Neuronal stem cell (in vitro differentiated cells): ENCODE measurements around the gene TTC28.

Source experiments
- DNase-seq: peaks from one replicate; pipeline ENCODE4 v3.0.0-alpha.2; 2013; ENCODE audit warnings: low spot score
- H2AFZ ChIP-seq: one replicate; pipeline ENCODE4 v1.6.1; 2013; ENCODE audit warnings: mild to moderate bottlenecking, low read length, inconsistent platforms
- H2AK5ac ChIP-seq: 2 replicates; pipeline ENCODE4 v1.6.1; 2013; ENCODE audit warnings: low read depth, mild to moderate bottlenecking, inconsistent platforms, low read length, moderate library complexity, mixed read lengths
- H2BK120ac ChIP-seq: 2 replicates; pipeline ENCODE4 v1.6.1; 2013; ENCODE audit warnings: low read depth, mild to moderate bottlenecking, inconsistent platforms, low read length, moderate library complexity, mixed read lengths
- H2BK12ac ChIP-seq: one replicate; pipeline ENCODE4 v1.6.1; 2013; ENCODE audit warnings: low read length, inconsistent platforms
- H2BK15ac ChIP-seq: 2 replicates; pipeline ENCODE4 v1.6.1; 2013; ENCODE audit warnings: mild to moderate bottlenecking, low read length, inconsistent platforms, mixed read lengths
- H2BK5ac ChIP-seq: one replicate; pipeline ENCODE4 v1.6.1; 2013; ENCODE audit warnings: inconsistent platforms, mild to moderate bottlenecking, low read length, moderate library complexity
- H3K14ac ChIP-seq: one replicate; pipeline ENCODE4 v1.6.1; 2013; ENCODE audit warnings: low read length, inconsistent platforms
- H3K18ac ChIP-seq: 2 replicates; pipeline ENCODE4 v1.6.1; 2013; ENCODE audit warnings: low read length, inconsistent platforms
- H3K23ac ChIP-seq: 2 replicates; pipeline ENCODE4 v1.6.1; 2013; ENCODE audit warnings: low read depth, mild to moderate bottlenecking, mixed read lengths, low read length, inconsistent platforms; ENCODE audit not compliant: poor library complexity
- H3K27ac ChIP-seq: replicated peaks from 3 replicates; pipeline ENCODE4 v1.5.1; 2013; ENCODE audit warnings: low read length, inconsistent platforms
- H3K27me3 ChIP-seq, 3 experiments: 2 replicates each; pipeline ENCODE4 v1.6.1; 2013; ENCODE audit warnings: low read length in 3 of 3, mild to moderate bottlenecking in 2 of 3, inconsistent platforms in 1 of 3, low read depth in 1 of 3, mixed read lengths in 1 of 3, moderate library complexity in 1 of 3; ENCODE audit not compliant: control insufficient read depth in 3 of 3, insufficient read depth in 3 of 3
- H3K36me3 ChIP-seq, 2 donors: replicated peaks in 1 of 2; 2 replicates each; pipeline ENCODE4 v1.6.1; 2013; ENCODE audit warnings: low read length in 2 of 2; ENCODE audit not compliant: control insufficient read depth in 2 of 2, insufficient read depth in 2 of 2
- H3K4ac ChIP-seq: 2 replicates; pipeline ENCODE4 v1.6.1; 2013; ENCODE audit warnings: inconsistent platforms, mild to moderate bottlenecking, low read length, moderate library complexity
- H3K4me1 ChIP-seq, 2 donors: 1 replicate in 1 of 2; 2 replicates in 1 of 2; pipeline ENCODE4 v1.6.1; 2013; ENCODE audit warnings: low read length in 2 of 2, low read depth in 1 of 2; ENCODE audit not compliant: control insufficient read depth in 2 of 2, insufficient read depth in 1 of 2
- H3K4me2 ChIP-seq: one replicate; pipeline ENCODE4 v1.6.1; 2013; ENCODE audit warnings: mild to moderate bottlenecking, low read length, inconsistent platforms; ENCODE audit not compliant: insufficient read depth, poor library complexity, severe bottlenecking
- H3K4me3 ChIP-seq, 2 donors: 2 replicates each; pipeline ENCODE4 v1.5.1; 2013; ENCODE audit warnings: low read length in 2 of 2, mild to moderate bottlenecking in 2 of 2, inconsistent platforms in 1 of 2, moderate library complexity in 1 of 2
- H3K79me1 ChIP-seq: one replicate; pipeline ENCODE4 v1.6.1; 2013; ENCODE audit warnings: low read depth, mild to moderate bottlenecking, inconsistent platforms, low read length, moderate library complexity
- H3K9ac ChIP-seq: one replicate; pipeline ENCODE4 v1.6.1; 2013; ENCODE audit warnings: mild to moderate bottlenecking, low read depth, low read length, inconsistent platforms; ENCODE audit not compliant: poor library complexity
- H3K9me3 ChIP-seq, 2 donors: replicated peaks in 1 of 2; 2 replicates each; pipeline versions ENCODE3 to v1.6.1; 2013; ENCODE audit warnings: low read length in 2 of 2, mild to moderate bottlenecking in 2 of 2, inconsistent platforms in 1 of 2, low read depth in 1 of 2, mixed read lengths in 1 of 2, moderate library complexity in 1 of 2; ENCODE audit not compliant: control insufficient read depth in 2 of 2, insufficient read depth in 1 of 2
- H4K8ac ChIP-seq: one replicate; pipeline ENCODE4 v1.6.1; 2013; ENCODE audit warnings: low read depth, mild to moderate bottlenecking, inconsistent platforms, low read length, moderate library complexity
- H4K91ac ChIP-seq: one replicate; pipeline ENCODE4 v1.6.1; 2013; ENCODE audit warnings: low read length, low read depth, mild to moderate bottlenecking, inconsistent platforms; ENCODE audit not compliant: poor library complexity
- WGBS, 2 donors: extraction: QIAGEN DNeasy Blood & Tissue Kit; methylation state at CpG; one replicate each; pipeline ENCODE4 v1.1.7; 2013; ENCODE audit warnings: missing lambda C conversion rate in 2 of 2, mixed read lengths in 1 of 2; ENCODE audit not compliant: insufficient read length in 2 of 2, insufficient replicate concordance in 1 of 2; ENCODE audit errors: extremely low coverage in 2 of 2; 5-methylcytosine and 5-hydroxymethylcytosine counted together

Gene TTC28

DNA sequence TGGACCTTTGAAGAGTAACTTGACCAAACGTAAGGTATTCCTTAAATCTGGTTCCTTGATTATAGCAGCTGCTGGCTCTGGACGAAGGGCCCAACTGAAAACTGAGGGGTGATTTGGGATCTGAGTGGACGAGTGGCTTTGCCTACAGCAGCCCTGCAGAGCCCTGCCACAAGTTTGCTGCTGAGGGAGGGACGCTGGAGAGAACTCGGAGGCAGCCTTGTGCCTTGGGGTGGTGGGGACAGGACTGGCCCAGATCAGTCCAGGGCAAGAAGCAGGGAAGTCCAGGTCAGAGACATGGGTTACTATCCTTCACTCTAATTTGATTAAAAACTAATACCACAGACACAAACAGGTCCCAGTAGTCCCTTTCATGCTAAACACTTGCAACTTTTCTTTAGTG, 671.0 kb downstream of the TTC28 start:
- H3K4me2 ChIP-seq, result no peak overlapping the region
- H4K8ac ChIP-seq, result no peak overlapping the region
- H2BK12ac ChIP-seq, result no peak overlapping the region
- no peak overlapping the region for H2BK120ac ChIP-seq
- no peak overlapping the region for H2AFZ ChIP-seq
- no CpG with 5 or more reads among the region's 5 CpGs for WGBS, 2 donors
- H4K91ac ChIP-seq, result no peak overlapping the region
- H3K4me3 ChIP-seq, result no peak overlapping the region
- no peak overlapping the region for H3K9ac ChIP-seq
- H3K14ac ChIP-seq, result no peak overlapping the region
- no peak overlapping the region for H3K23ac ChIP-seq
- no peaks in the 10 kb centered on the region for H3K9me3 ChIP-seq
- no peak for DNase-seq
- H2AK5ac ChIP-seq, result no peak overlapping the region
- no peak overlapping the region for H3K27ac ChIP-seq
- H3K4me1 ChIP-seq, result peaks cover 0 to 6% of the 10 kb centered on the region in 2 donors
- H3K4ac ChIP-seq, result no peak overlapping the region
- peaks cover 3% of the 10 kb centered on the region for H3K79me1 ChIP-seq
- H2BK5ac ChIP-seq, result no peak overlapping the region
- H3K36me3 ChIP-seq, result peaks cover 6 to 52% of the 10 kb centered on the region in 2 donors
- H3K18ac ChIP-seq, result no peak overlapping the region
- H2BK15ac ChIP-seq, result no peak overlapping the region
- no peaks in the 10 kb centered on the region for H3K27me3 ChIP-seq

DNA sequence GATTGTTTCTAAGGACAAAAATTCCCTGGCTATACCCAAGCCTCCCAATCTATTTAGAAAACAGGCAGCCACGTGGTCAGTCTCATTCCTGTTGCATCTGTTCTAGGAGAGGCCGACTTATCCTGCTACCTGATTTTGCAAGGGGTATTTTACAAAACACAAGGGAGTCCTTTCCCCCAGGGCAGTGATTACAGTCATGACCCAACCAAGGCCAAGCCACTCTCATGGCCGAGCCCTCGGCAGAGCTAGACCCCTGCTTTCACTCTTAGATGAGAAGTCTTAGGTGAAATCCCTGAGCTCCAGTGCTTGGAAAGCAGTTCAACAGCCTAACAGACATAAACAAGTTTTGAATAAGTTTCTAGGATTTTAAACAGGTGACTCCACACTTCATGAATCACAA, 671.6 kb downstream of the TTC28 start:
- H4K91ac ChIP-seq, result no peak overlapping the region
- H2AFZ ChIP-seq, result no peak overlapping the region
- H3K36me3 ChIP-seq, result peaks cover 4 to 49% of the 10 kb centered on the region in 2 donors
- WGBS, 2 donors, result no CpG with 5 or more reads among the region's 4 CpGs
- H3K27ac ChIP-seq, result no peak overlapping the region
- no peak overlapping the region for H3K23ac ChIP-seq
- no peak overlapping the region for H3K4me2 ChIP-seq
- no peak overlapping the region for H3K14ac ChIP-seq
- peaks cover 3% of the 10 kb centered on the region for H3K79me1 ChIP-seq
- H2AK5ac ChIP-seq, result no peak overlapping the region
- H2BK15ac ChIP-seq, result no peak overlapping the region
- no peak overlapping the region for H4K8ac ChIP-seq
- no peaks in the 10 kb centered on the region for H3K9me3 ChIP-seq
- H3K9ac ChIP-seq, result no peak overlapping the region
- H2BK5ac ChIP-seq, result no peak overlapping the region
- no peak overlapping the region for H3K4ac ChIP-seq
- H3K27me3 ChIP-seq, result no peaks in the 10 kb centered on the region
- H2BK120ac ChIP-seq, result no peak overlapping the region
- H3K18ac ChIP-seq, result no peak overlapping the region
- DNase-seq, result no peak
- H3K4me3 ChIP-seq, result no peak overlapping the region
- peaks cover 0 to under 1% of the 10 kb centered on the region in 2 donors for H3K4me1 ChIP-seq
- no peak overlapping the region for H2BK12ac ChIP-seq

DNA sequence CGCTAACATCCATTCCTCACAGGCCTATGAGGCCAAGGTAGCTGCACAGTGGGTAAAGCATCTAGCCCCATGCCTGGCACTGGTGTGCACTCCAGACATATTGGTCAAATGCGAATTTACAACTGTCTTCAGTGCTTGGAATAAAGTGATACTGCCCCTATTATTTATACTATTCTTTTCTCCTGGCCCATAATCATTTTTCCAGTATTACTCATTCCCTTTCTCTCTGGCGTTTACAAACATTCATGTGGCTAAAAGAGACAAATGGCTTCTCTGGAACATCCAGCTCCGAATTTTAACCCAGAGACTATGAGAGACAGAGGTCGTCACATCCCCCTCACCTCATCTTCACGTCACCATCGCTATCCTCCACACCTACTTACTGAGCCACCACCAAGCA, 673.4 kb downstream of the TTC28 start:
- H3K14ac ChIP-seq, result no peak overlapping the region
- H2BK5ac ChIP-seq, result peak overlapping the region; percentile 0
- H3K36me3 ChIP-seq, result peaks cover 1 to 47% of the 10 kb centered on the region in 2 donors
- no peak overlapping the region for H3K18ac ChIP-seq
- no peak overlapping the region for H2BK12ac ChIP-seq
- no peak overlapping the region for H2BK15ac ChIP-seq
- H3K9me3 ChIP-seq, result no peaks in the 10 kb centered on the region
- H3K4ac ChIP-seq, result no peak overlapping the region
- H3K9ac ChIP-seq, result no peak overlapping the region
- no peaks in the 10 kb centered on the region for H3K4me1 ChIP-seq
- H2AFZ ChIP-seq, result no peak overlapping the region
- H3K27ac ChIP-seq, result no peak overlapping the region
- H3K27me3 ChIP-seq, result no peaks in the 10 kb centered on the region
- no peak overlapping the region for H2BK120ac ChIP-seq
- WGBS, 2 donors, result no CpG with 5 or more reads among the region's 7 CpGs
- no peak overlapping the region for H4K91ac ChIP-seq
- H3K79me1 ChIP-seq, result peaks cover 3% of the 10 kb centered on the region
- H2AK5ac ChIP-seq, result no peak overlapping the region
- no peak for DNase-seq
- no peak overlapping the region for H3K23ac ChIP-seq
- H4K8ac ChIP-seq, result no peak overlapping the region
- H3K4me2 ChIP-seq, result no peak overlapping the region
- H3K4me3 ChIP-seq, result no peak overlapping the region

DNA sequence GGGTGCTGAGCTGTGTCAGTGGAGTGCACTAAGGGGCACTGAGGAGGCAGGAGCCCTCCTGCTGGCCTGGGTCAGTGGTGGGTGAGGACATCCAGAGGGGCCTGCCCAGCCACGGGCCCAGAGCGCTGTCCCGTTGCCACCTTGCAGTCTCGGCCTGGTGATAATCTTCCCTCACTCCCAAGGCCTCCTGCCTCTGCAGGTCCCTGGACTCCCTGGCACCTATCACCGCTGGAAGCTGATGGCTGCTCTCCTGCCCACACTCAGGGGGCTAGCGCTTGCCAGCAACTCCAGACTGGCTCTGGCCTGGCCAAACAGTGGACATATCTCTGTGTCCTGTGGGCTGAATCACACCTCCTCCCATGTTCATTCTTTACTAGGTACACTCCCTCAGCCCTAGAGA, 674.1 kb downstream of the TTC28 start:
- Histone ChIP-seq H2BK5ac (no peak overlapping the region), H3K27me3 (no peaks in the 10 kb centered on the region), H3K27ac (no peak overlapping the region), H3K23ac (no peak overlapping the region), H3K4me2 (no peak overlapping the region), H2BK120ac (no peak overlapping the region), H3K14ac (no peak overlapping the region), H2BK12ac (no peak overlapping the region), H2AFZ (no peak overlapping the region), H3K9me3 (no peaks in the 10 kb centered on the region), H3K36me3 (peaks cover 7 to 55% of the 10 kb centered on the region in 2 donors), H3K18ac (no peak overlapping the region), H2AK5ac (no peak overlapping the region), H3K4me1 (no peaks in the 10 kb centered on the region), H3K79me1 (peaks cover 3% of the 10 kb centered on the region), H3K4ac (no peak overlapping the region), H4K8ac (no peak overlapping the region), H2BK15ac (no peak overlapping the region), H4K91ac (no peak overlapping the region), H3K9ac (peak overlapping the region; percentile 64), H3K4me3 (no peak overlapping the region)
- WGBS, 2 donors, result no CpG with 5 or more reads among the region's 6 CpGs
- DNase-seq, result no peak
